Naive B cell (primary cell): ENCODE results near the gene TSSC4. TPM values are rescaled to one million over a fixed set of nuclear protein-coding genes. Genes with fewer than 3 reads are reported as not detected.

Experiments
- ATAC-seq, 2 donors: fragments of 150-1000 bp; cut with Tn5 transposase; 2 replicates each; pipeline ENCODE4 v1.10.0; 2021; ENCODE audit warnings: low read depth in 2 of 2, mild to moderate bottlenecking in 2 of 2, moderate library complexity in 2 of 2
- DNase-seq: peaks from one replicate; pipeline ENCODE4 v3.0.0; 2022
- H3K27ac Mint-ChIP-seq, 6 donors: one replicate each; pipeline ENCODE4 v1.8.0; 2020 to 2022; ENCODE audit warnings: mild to moderate bottlenecking in 6 of 6, mixed read lengths in 6 of 6, moderate library complexity in 5 of 6, inconsistent platforms in 2 of 6
- H3K27me3 Mint-ChIP-seq, 3 donors: one replicate each; pipeline ENCODE4 v1.8.0; 2021 to 2022; ENCODE audit warnings: mixed read lengths in 3 of 3, mild to moderate bottlenecking in 1 of 3
- H3K36me3 Mint-ChIP-seq, 2 donors: one replicate each; pipeline ENCODE4 v1.8.0; 2020 to 2022; ENCODE audit warnings: mixed read lengths in 2 of 2, inconsistent platforms in 1 of 2, mild to moderate bottlenecking in 1 of 2
- H3K4me1 Mint-ChIP-seq, 3 donors: one replicate each; pipeline ENCODE4 v1.8.0; 2020 to 2022; ENCODE audit warnings: mixed read lengths in 3 of 3, inconsistent platforms in 1 of 3, mild to moderate bottlenecking in 1 of 3, moderate library complexity in 1 of 3
- H3K4me3 Mint-ChIP-seq, 8 donors: one replicate each; pipeline ENCODE4 v1.8.0; 2020 to 2022; ENCODE audit warnings: mild to moderate bottlenecking in 8 of 8, mixed read lengths in 8 of 8, moderate library complexity in 8 of 8, inconsistent platforms in 2 of 8
- H3K9me3 Mint-ChIP-seq, 7 donors: one replicate each; pipeline ENCODE4 v1.8.0; 2020 to 2022; ENCODE audit warnings: mixed read lengths in 7 of 7, mild to moderate bottlenecking in 5 of 7, inconsistent platforms in 2 of 7, moderate library complexity in 1 of 7
- polyA plus RNA-seq, 6 donors: library from polyadenylated mRNA; unstranded; fragments of 300-500 nt; fragmentation: Illumina TruSeq; gene quantifications; one replicate each; pipeline ENCODE4 v1.2.3, GENCODE V29; 2021; ENCODE audit warnings: low read depth in 6 of 6

TSSC4 gene
- polyA plus RNA-seq, 6 donors from 2014 or later = 54.7 to 76.0 (median 67.9) TPM

DNA sequence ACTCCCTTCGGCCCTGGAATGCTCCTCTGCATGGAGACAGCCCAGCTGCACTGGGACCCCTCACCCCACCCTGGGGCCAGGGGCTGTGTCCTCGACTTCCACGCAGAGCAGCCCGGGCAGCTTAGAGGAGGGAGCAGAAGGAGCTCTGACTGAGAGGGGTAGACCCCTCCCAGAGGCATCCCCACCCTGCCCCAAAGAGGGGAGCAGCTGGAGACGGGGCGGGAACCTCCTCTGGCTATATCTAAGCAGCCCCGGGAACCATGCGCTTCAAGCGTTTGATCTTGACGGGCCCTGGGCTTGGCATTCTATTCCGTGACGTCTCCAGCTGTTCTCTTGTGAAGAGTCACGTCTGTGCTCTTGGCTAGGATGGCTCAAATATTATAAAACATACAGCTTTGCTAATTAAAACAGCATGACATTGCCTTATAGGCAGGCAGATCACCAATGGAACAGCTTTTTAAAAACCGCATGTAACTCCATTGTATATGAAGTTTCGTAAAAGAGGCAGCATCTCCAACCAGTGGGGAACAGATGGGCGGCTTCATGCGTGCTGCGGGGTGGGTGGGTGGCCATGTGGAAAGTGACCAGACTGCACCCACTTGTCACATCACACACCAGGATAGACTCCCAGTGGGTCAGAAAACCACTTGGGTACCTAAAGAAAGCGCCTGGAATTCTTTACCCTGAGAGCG, 51.9 kb downstream of the TSSC4 start:
- Mint-ChIP-seq H3K27me3 (peaks cover 0 to 4% (median 0%) of the 10 kb centered on the region in 3 donors), H3K4me3 (no peak overlapping the region), H3K36me3 (no peaks in the 10 kb centered on the region), H3K9me3 (peaks cover 0 to 4% (median 0%) of the 10 kb centered on the region in 7 donors), H3K27ac (peak overlapping the region in 1 of 6 donors; percentile 59), H3K4me1 (peaks cover 9 to 12% (median 11%) of the 10 kb centered on the region in 3 donors)
- DNase-seq = no peak
- no peak for ATAC-seq

DNA sequence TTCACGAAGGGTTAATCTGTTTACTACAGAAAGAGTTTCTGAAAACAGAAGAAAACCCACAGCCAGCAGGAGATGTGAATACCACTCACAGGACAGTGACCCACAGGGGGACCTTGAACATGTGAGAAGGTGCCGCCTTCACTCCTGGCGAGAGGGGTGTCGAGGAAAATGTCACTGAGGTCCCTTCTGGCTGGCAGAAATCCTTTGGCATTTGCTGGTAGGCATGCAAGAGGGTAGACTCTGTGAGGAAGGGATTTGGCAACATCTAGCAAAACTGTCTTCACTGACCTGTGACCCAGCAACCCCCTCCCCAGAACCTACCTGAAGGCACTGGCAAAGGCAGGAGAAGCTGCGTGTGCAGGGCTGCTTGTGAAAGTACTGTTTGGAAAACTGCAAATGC, 52.9 kb downstream of the TSSC4 start:
- DNase-seq (no peak), ATAC-seq (no peak)
- no peak overlapping the region for H3K27ac Mint-ChIP-seq
- H3K27me3 Mint-ChIP-seq = peaks cover 0 to 4% (median 0%) of the 10 kb centered on the region in 3 donors
- H3K36me3 Mint-ChIP-seq = no peaks in the 10 kb centered on the region
- H3K4me3 Mint-ChIP-seq = no peak overlapping the region
- H3K9me3 Mint-ChIP-seq = peaks cover 0 to 4% (median 0%) of the 10 kb centered on the region in 7 donors
- peaks cover 4 to 7% (median 7%) of the 10 kb centered on the region in 3 donors for H3K4me1 Mint-ChIP-seq

Other genes with a start within 250 kb of the TSSC4 start
- gene INS, start 239.5 kb upstream of the TSSC4 start, polyA plus RNA-seq = not detected
- gene TH, start 228.9 kb upstream of the TSSC4 start, polyA plus RNA-seq = not detected
- gene ASCL2, start 130.2 kb upstream of the TSSC4 start, polyA plus RNA-seq = 1 to 10 TPM in 1 of 6 donors, under 1 TPM in 4, not detected in 1; 0.35 to 1.7 (median 0.60) TPM
- gene C11orf21, start 98.8 kb upstream of the TSSC4 start, polyA plus RNA-seq = 10 to 100 TPM in 3 of 6 donors, 1 to 10 TPM in 3; 8.3 to 15.4 (median 10.2) TPM
- 10 to 100 TPM in 4 of 6 donors, 1 to 10 TPM in 2; 6.5 to 24.0 (median 13.5) TPM for gene TSPAN32, start 98.7 kb upstream of the TSSC4 start, polyA plus RNA-seq
- 100 to 1,000 TPM; 110 to 279 (median 240) TPM for gene CD81, start 23.4 kb upstream of the TSSC4 start, polyA plus RNA-seq
- gene TRPM5, start 43.8 kb downstream of the TSSC4 start, polyA plus RNA-seq = not detected
- gene KCNQ1, start 44.3 kb downstream of the TSSC4 start, polyA plus RNA-seq = 10 to 100 TPM in 3 of 6 donors, 1 to 10 TPM in 3; 9.3 to 22.6 (median 10.3) TPM